PC-9 (cell line): ENCODE data around the gene TUSC2. TPM values are rescaled to one million over a fixed set of nuclear protein-coding genes. Genes with fewer than 3 reads are reported as not detected.

Experiments used
- BruUV-seq: library from RNA; stranded (reverse); fragments of 400-500 nt; replicated peaks from 2 replicates; lab custom pipeline; 2021; lab: Mats Ljungman, UMichigan
- CTCF ChIA-PET: fragments of 300-600 bp; sonication (Branson Sonifier 250); formaldehyde crosslinking; loops from one replicate; lab custom pipeline; 2022; ENCODE audit warnings: antibody characterized with exemption; lab: Charles Lee
- POLR2A ChIA-PET: fragments of 300-600 bp; sonication (Branson Sonifier 250); formaldehyde crosslinking; loops from one replicate; lab custom pipeline; 2022; ENCODE audit warnings: antibody characterized with exemption; ENCODE audit not compliant: unreplicated experiment; lab: Charles Lee
- DNase-seq, 2 experiments: peaks; one replicate each; pipeline versions ENCODE4 v3.0.0 to v3.0.0-alpha.2; 2015 to 2022; ENCODE audit warnings: mixed read lengths in 1 of 2
- H2AFZ ChIP-seq: fragments of 200-600 bp; sonication (generic); 2 replicates; pipeline ENCODE4 v1.8.1; 2017; ENCODE audit warnings: antibody characterized with exemption
- H3F3A ChIP-seq: fragments of 200-600 bp; sonication (generic); 2 replicates; pipeline ENCODE4 v1.8.1; 2017; ENCODE audit warnings: antibody characterized with exemption, mild to moderate bottlenecking, low read depth; ENCODE audit not compliant: insufficient read depth
- H3K27ac ChIP-seq: fragments of 200-600 bp; sonication (generic); 2 replicates; pipeline ENCODE4 v1.6.1; 2016; ENCODE audit warnings: mixed run types
- H3K27me3 ChIP-seq: fragments of 200-600 bp; sonication (generic); 2 replicates; pipeline ENCODE4 v1.6.1; 2016; ENCODE audit warnings: low read depth, mixed run types; ENCODE audit not compliant: insufficient read depth
- H3K36me3 ChIP-seq: fragments of 200-600 bp; sonication (generic); 2 replicates; pipeline ENCODE4 v1.6.1; 2016; ENCODE audit warnings: low read depth, mixed run types
- H3K4me1 ChIP-seq: fragments of 200-600 bp; sonication (generic); replicated peaks from 2 replicates; pipeline ENCODE4 v1.6.1; 2016; ENCODE audit warnings: mixed run types; ENCODE audit not compliant: insufficient read depth
- H3K4me2 ChIP-seq: fragments of 200-600 bp; sonication (generic); 2 replicates; pipeline ENCODE4 v1.6.1; 2017; ENCODE audit warnings: mixed run types
- H3K4me3 ChIP-seq: fragments of 200-600 bp; sonication (generic); 2 replicates; pipeline ENCODE4 v1.6.1; 2016; ENCODE audit warnings: mixed run types
- H3K79me2 ChIP-seq: fragments of 200-600 bp; sonication (generic); 2 replicates; pipeline ENCODE4 v1.6.1; 2017; ENCODE audit warnings: low read depth, mixed run types
- H3K9me2 ChIP-seq: fragments of 200-600 bp; sonication (generic); 2 replicates; pipeline ENCODE4 v1.8.1; 2017; ENCODE audit warnings: mild to moderate bottlenecking; ENCODE audit not compliant: insufficient read depth
- H3K9me3 ChIP-seq: fragments of 200-600 bp; sonication (generic); 2 replicates; pipeline ENCODE4 v1.8.1; 2016; ENCODE audit warnings: low read depth; ENCODE audit not compliant: insufficient read depth
- H4K20me1 ChIP-seq: fragments of 200-600 bp; sonication (generic); 2 replicates; pipeline ENCODE4 v1.8.1; 2017; ENCODE audit not compliant: insufficient read depth
- EZH2 ChIP-seq: fragments of 200-600 bp; sonication (generic); IDR thresholded peaks from 2 replicates; pipeline ENCODE4 v1.8.0; 2017; ENCODE audit warnings: antibody characterized with exemption, low read depth
- intact Hi-C: fragments of 100-400 bp; cut with micrococcal nuclease; formaldehyde crosslinking; loops from one replicate; pipeline ENCODE4 v1.10.0; 2022; ENCODE audit not compliant: unreplicated experiment
- total RNA-seq: library from RNA; stranded (reverse); gene quantifications from 2 replicates; pipeline ENCODE4 v1.2.3, GENCODE V29; 2021
- TF ChIP-seq, protein P1 (sequence below): fragments of 200-600 bp; sonication (generic); conservative IDR thresholded peaks from 2 replicates; pipeline ENCODE4 v1.6.1; 2017; ENCODE audit warnings: mixed run types, antibody characterized with exemption, mild to moderate bottlenecking, moderate library complexity

Gene TUSC2
- total RNA-seq, 1 experiment from 2014 or later = 24.7 TPM

DNA sequence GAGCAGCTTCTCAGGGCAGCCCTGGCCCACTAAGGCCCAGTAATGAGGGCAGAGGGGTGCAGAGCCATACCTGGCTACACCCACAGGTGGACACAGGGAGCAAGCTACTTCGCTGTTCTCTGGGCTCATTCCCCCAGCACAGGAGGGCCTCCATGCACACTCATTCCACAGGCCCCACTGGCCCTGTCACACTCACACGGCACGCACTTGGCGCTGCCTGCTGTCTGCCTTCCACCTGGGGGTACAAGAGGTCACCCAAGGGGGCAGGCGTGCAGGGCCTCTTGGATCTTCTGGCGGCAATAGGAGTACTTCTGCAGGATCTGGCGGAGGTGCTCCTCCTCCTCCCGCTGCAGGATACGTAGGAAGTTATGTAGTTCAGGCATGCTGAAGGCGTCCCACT lies 2.3 kb upstream of the TUSC2 start:
- peaks cover 42% of the 10 kb centered on the region for H3K79me2 ChIP-seq
- no peaks in the 10 kb centered on the region for H3K9me2 ChIP-seq
- TF ChIP-seq, protein P1, sequence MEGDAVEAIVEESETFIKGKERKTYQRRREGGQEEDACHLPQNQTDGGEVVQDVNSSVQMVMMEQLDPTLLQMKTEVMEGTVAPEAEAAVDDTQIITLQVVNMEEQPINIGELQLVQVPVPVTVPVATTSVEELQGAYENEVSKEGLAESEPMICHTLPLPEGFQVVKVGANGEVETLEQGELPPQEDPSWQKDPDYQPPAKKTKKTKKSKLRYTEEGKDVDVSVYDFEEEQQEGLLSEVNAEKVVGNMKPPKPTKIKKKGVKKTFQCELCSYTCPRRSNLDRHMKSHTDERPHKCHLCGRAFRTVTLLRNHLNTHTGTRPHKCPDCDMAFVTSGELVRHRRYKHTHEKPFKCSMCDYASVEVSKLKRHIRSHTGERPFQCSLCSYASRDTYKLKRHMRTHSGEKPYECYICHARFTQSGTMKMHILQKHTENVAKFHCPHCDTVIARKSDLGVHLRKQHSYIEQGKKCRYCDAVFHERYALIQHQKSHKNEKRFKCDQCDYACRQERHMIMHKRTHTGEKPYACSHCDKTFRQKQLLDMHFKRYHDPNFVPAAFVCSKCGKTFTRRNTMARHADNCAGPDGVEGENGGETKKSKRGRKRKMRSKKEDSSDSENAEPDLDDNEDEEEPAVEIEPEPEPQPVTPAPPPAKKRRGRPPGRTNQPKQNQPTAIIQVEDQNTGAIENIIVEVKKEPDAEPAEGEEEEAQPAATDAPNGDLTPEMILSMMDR = no peak
- TF ChIP-seq EZH2 = no peak
- no peaks in the 10 kb centered on the region for H3K36me3 ChIP-seq
- H3K4me2 ChIP-seq = no peak overlapping the region
- BruUV-seq = no TSS peak
- DNase-seq = no peak
- no peaks in the 10 kb centered on the region for H3K27me3 ChIP-seq
- no peak overlapping the region for H2AFZ ChIP-seq
- H3F3A ChIP-seq = peaks cover 27% of the 10 kb centered on the region
- H3K27ac ChIP-seq = no peak overlapping the region
- H4K20me1 ChIP-seq = no peaks in the 10 kb centered on the region; the same call in 1 of the 2 replicates
- ChIA-PET CTCF (no interaction called here), POLR2A (no interaction called here)
- no peak overlapping the region for H3K4me3 ChIP-seq
- H3K9me3 ChIP-seq = no peaks in the 10 kb centered on the region
- H3K4me1 ChIP-seq = peaks cover 12% of the 10 kb centered on the region
- intact Hi-C loops = no loop called here

DNA sequence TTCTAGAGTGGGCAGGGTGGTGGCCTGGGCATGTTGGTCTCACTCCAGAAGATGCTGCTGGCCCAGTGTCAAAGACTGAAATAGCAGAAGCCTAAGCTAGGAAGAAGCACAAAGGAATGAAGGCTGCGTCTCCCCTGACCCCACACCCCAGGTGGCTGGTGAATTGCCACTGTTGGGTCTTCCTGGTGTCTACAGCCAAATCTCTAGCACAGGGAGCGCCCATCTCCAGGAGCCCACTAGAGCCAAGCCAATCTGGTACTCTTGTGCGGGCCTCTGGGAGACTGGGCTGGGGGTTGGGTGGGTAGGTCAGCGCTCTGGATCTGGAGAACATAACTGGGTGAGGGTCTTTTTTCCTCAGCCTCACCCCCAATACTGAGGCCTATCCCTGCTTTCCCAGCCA lies 894 bp downstream of the TUSC2 start:
- TF ChIP-seq EZH2 = no peak
- TF ChIP-seq, protein P1 = no peak
- H2AFZ ChIP-seq = no peak overlapping the region
- H3K36me3 ChIP-seq = no peaks in the 10 kb centered on the region
- peaks cover 17% of the 10 kb centered on the region for H3K79me2 ChIP-seq
- no peak overlapping the region for H3K27ac ChIP-seq
- intact Hi-C loops = no loop called here
- CTCF ChIA-PET = no interaction called here
- BruUV-seq = TSS peak; percentile 28
- POLR2A ChIA-PET = no interaction called here
- no peaks in the 10 kb centered on the region for H3K9me3 ChIP-seq
- no peaks in the 10 kb centered on the region for H3K27me3 ChIP-seq
- peak overlapping the region; percentile 90 for H3K4me3 ChIP-seq
- no peak for DNase-seq
- peak overlapping the region; percentile 94 for H3K4me2 ChIP-seq
- peaks cover 21% of the 10 kb centered on the region for H3F3A ChIP-seq
- no peaks in the 10 kb centered on the region for H3K9me2 ChIP-seq
- no peaks in the 10 kb centered on the region; the same call in 1 of the 2 replicates for H4K20me1 ChIP-seq
- peaks cover 3% of the 10 kb centered on the region; the same call in 1 of the 2 replicates for H3K4me1 ChIP-seq

DNA sequence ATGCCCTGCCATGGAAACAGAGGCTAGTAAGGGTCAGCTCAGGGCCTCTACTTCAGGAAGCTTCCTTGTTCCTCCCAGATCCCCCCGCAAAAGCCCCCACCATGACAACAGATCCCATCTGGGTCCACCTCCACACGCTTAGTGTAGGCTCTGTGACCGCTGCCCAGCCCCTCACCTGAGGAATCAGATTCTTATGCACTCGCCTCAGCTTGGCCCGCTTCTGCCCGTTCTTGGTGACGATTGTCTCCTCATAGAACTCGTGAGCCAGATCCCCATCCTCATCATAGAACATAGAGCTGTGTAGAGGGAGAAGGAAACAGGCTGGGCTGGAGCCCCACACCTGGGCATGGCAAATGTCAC lies 1.9 kb downstream of the TUSC2 start:
- no peaks in the 10 kb centered on the region for H3K36me3 ChIP-seq
- no peaks in the 10 kb centered on the region for H3K9me2 ChIP-seq
- peaks cover 3% of the 10 kb centered on the region; the same call in 1 of the 2 replicates for H3K4me1 ChIP-seq
- BruUV-seq = no TSS peak
- H3K4me2 ChIP-seq = no peak overlapping the region
- no peak overlapping the region for H3K4me3 ChIP-seq
- ChIA-PET CTCF (no interaction called here), POLR2A (no interaction called here)
- H3K9me3 ChIP-seq = no peaks in the 10 kb centered on the region
- no peaks in the 10 kb centered on the region; the same call in 1 of the 2 replicates for H4K20me1 ChIP-seq
- no peak for TF ChIP-seq EZH2
- TF ChIP-seq, protein P1 = no peak
- H2AFZ ChIP-seq = no peak overlapping the region
- H3K27ac ChIP-seq = no peak overlapping the region
- intact Hi-C loops = no loop called here
- H3K27me3 ChIP-seq = no peaks in the 10 kb centered on the region
- peaks cover 21% of the 10 kb centered on the region for H3F3A ChIP-seq
- peaks cover 17% of the 10 kb centered on the region for H3K79me2 ChIP-seq
- no peak for DNase-seq
